Peyer's patch (tissue), 4 donors: ENCODE data around the gene SLMAP. TPM values are rescaled to one million over a fixed set of nuclear protein-coding genes. Genes with fewer than 3 reads are reported as not detected.
"Not testable (repeated sequence)": the region's sequence is repeated elsewhere in the genome, so short reads cannot be mapped to it uniquely, and the experiment has no call there.

Experiments
- DNase-seq, 3 donors: peaks; one replicate each; pipeline ENCODE4 v3.0.0-alpha.2; 2017 to 2019
- H3K27ac ChIP-seq, 4 donors: fragments of 200-600 bp; sonication (generic); one replicate each; pipeline ENCODE4 v1.5.1; 2016 to 2019
- H3K27me3 ChIP-seq, 2 donors: fragments of 200-600 bp; sonication (generic); one replicate each; pipeline ENCODE4 v1.5.1; 2019
- H3K36me3 ChIP-seq, 3 donors: fragments of 200-600 bp; sonication (generic); one replicate each; pipeline ENCODE4 v1.5.1; 2016 to 2019
- H3K4me1 ChIP-seq, 4 donors: fragments of 200-600 bp; sonication (generic); one replicate each; pipeline ENCODE4 v1.5.1; 2016 to 2019
- H3K4me3 ChIP-seq, 4 donors: fragments of 200-600 bp; sonication (generic); 1 replicate in 3 of 4; 2 replicates in 1 of 4; pipeline ENCODE4 v1.5.1; 2016 to 2019; ENCODE audit warnings: mild to moderate bottlenecking in 1 of 4
- H3K9me3 ChIP-seq, 4 donors: fragments of 200-600 bp; sonication (generic); one replicate each; pipeline ENCODE4 v1.5.1; 2016 to 2019; ENCODE audit warnings: mild to moderate bottlenecking in 1 of 4
- CTCF ChIP-seq, 6 experiments: fragments of 450-650 bp in 4 of 6; fragments of 200-600 bp in 2 of 6; sonication (generic) in 1 of 6; IDR thresholded peaks; one replicate each; pipeline ENCODE4 v1.5.1; 2017 to 2019; ENCODE audit warnings: antibody characterized with exemption in 6 of 6, mild to moderate bottlenecking in 3 of 6, moderate library complexity in 1 of 6
- POLR2A ChIP-seq, 2 donors: fragments of 450-650 bp; IDR thresholded peaks; one replicate each; pipeline ENCODE4 v1.5.1; 2017; ENCODE audit warnings: antibody characterized with exemption in 2 of 2, mild to moderate bottlenecking in 2 of 2, moderate library complexity in 2 of 2
- total RNA-seq, 4 donors: library from RNA; depleted of rRNA; stranded (reverse); fragments of >200 nt; gene quantifications; one replicate each; pipeline ENCODE4 v1.1.0, GENCODE V29; 2016

Gene SLMAP
- total RNA-seq, 4 donors from 2014 or later, result 80.8 to 215 (median 94.4) TPM

- no peak for DNase-seq
- Histone ChIP-seq H3K4me1 (no peaks in the 10 kb centered on the region), H3K27ac (no peak overlapping the region), H3K36me3 (no peaks in the 10 kb centered on the region), H3K4me3 (no peak overlapping the region), H3K9me3 (no peaks in the 10 kb centered on the region), H3K27me3 (no peaks in the 10 kb centered on the region)
- TF ChIP-seq CTCF (IDR thresholded peaks at IDR 0.05), result no peak
- TF ChIP-seq POLR2A (IDR thresholded peaks at IDR 0.05), result no peak
These were observed 120.5 kb downstream of the SLMAP start for GRCh38 chr3:57876632-57877031.

- no peaks in the 10 kb centered on the region for H3K27me3 ChIP-seq
- no peaks in the 10 kb centered on the region for H3K4me1 ChIP-seq
- no peaks in the 10 kb centered on the region for H3K36me3 ChIP-seq
- no peaks in the 10 kb centered on the region for H3K9me3 ChIP-seq
- TF ChIP-seq CTCF (IDR thresholded peaks at IDR 0.05), result no peak
- TF ChIP-seq POLR2A (IDR thresholded peaks at IDR 0.05), result no peak
- no peak for DNase-seq
- H3K27ac ChIP-seq, result no peak overlapping the region
- no peak overlapping the region for H3K4me3 ChIP-seq
These were observed 121.0 kb downstream of the SLMAP start for GRCh38 chr3:57877116-57877515.

GRCh38 chr3:57884436-57884835 lies 128.3 kb downstream of the SLMAP start:
- not testable (repeated sequence) for H3K4me1 ChIP-seq, H3K36me3 ChIP-seq, H3K9me3 ChIP-seq, DNase-seq, H3K4me3 ChIP-seq, H3K27me3 ChIP-seq, H3K27ac ChIP-seq

GRCh38 chr3:57889807-57890206 lies 133.7 kb downstream of the SLMAP start:
- H3K9me3 ChIP-seq, result no peaks in the 10 kb centered on the region
- H3K36me3 ChIP-seq, result peaks cover 0 to 9% (median 0%) of the 10 kb centered on the region in 3 donors
- H3K27ac ChIP-seq, result peak overlapping the region in 2 of 4 donors; percentile 18 to 68
- no peaks in the 10 kb centered on the region for H3K4me1 ChIP-seq
- no peak for DNase-seq
- no peaks in the 10 kb centered on the region for H3K27me3 ChIP-seq
- TF ChIP-seq POLR2A (IDR thresholded peaks at IDR 0.05), result no peak
- no peak for TF ChIP-seq CTCF (IDR thresholded peaks at IDR 0.05)
- peak overlapping the region in 1 of 4 donors; percentile 8 for H3K4me3 ChIP-seq

GRCh38 chr3:57890874-57891273 lies 134.8 kb downstream of the SLMAP start:
- DNase-seq, result no peak
- no peaks in the 10 kb centered on the region for H3K4me1 ChIP-seq

GRCh38 chr3:57892423-57892822 lies 136.3 kb downstream of the SLMAP start:
- Histone ChIP-seq H3K4me1 (no peaks in the 10 kb centered on the region), H3K4me3 (peak overlapping the region in 1 of 4 donors; percentile 20), H3K27ac (peak overlapping the region in 2 of 4 donors; percentile 16 to 68), H3K27me3 (no peaks in the 10 kb centered on the region), H3K9me3 (no peaks in the 10 kb centered on the region), H3K36me3 (peaks cover 0 to 14% (median 0%) of the 10 kb centered on the region in 3 donors)
- no peak for DNase-seq
- TF ChIP-seq CTCF (IDR thresholded peaks at IDR 0.05), result no peak
- no peak for TF ChIP-seq POLR2A (IDR thresholded peaks at IDR 0.05)

More at GRCh38 chr3:57890874-57891273, 134.8 kb downstream of the SLMAP start:
- peak overlapping the region in 1 of 4 donors; percentile 68 for H3K27ac ChIP-seq
- H3K36me3 ChIP-seq, result peaks cover 0 to 9% (median 0%) of the 10 kb centered on the region in 3 donors
- H3K27me3 ChIP-seq, result no peaks in the 10 kb centered on the region
- H3K9me3 ChIP-seq, result no peaks in the 10 kb centered on the region
- TF ChIP-seq CTCF (IDR thresholded peaks at IDR 0.05) (no peak), POLR2A (IDR thresholded peaks at IDR 0.05) (no peak)
- peak overlapping the region in 1 of 4 donors; percentile 20 for H3K4me3 ChIP-seq
